ENCODE results near the gene GRK5. TPM values are rescaled to one million over a fixed set of nuclear protein-coding genes. Genes with fewer than 3 reads are reported as not detected.
A peak's percentile ranks its signal among the peaks of the same experiment; 100 is the strongest.

Gene GRK5
- total RNA-seq, 2 experiments from 2014 or later: 21.2 to 24.8 TPM

DNA sequence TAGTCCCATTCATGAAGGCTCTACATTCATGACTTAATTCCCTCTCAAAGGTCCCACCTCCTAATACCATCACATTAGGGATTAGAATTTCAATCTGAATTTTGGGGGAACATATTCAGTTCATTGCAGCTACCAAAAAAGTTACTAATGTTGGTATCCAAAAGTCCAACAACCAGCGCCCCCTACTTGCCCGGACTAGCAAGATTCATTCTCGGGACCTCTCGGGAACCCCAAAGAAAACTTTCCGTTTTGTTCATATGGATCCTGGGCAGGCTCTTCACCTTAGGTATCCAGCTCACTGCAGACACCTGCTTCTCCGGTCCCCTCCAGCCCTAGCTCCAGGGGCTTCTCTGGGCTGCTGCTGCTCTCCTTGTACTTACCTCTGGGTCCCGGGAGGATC is 8.9 kb upstream of the GRK5 start:
- intact Hi-C loops (cut with DNase I, micrococcal nuclease): loop anchor here (2.0 to 5.0 kb wide), 5 partner anchors 60 to 344 kb away; partner anchors contain the start of gene RGS10 (in 1 of the 2)
- ATAC-seq (no peak), DNase-seq (peak; percentile 69)
- Mint-ChIP-seq H3K27ac (no peak overlapping the region), H3K9me3 (ENCODE audit: low read depth) (no peaks in the 10 kb centered on the region), H3K36me3 (ENCODE audit: low read depth) (no peaks in the 10 kb centered on the region), H3K27me3 (no peaks in the 10 kb centered on the region), H3K4me1 (peaks cover 13% of the 10 kb centered on the region), H3K4me3 (no peak overlapping the region)
- ChIA-PET CTCF (interaction anchor here (0.6 to 4.2 kb wide), 22 partner anchors 9 to 399 kb away, joined by 3 to 58 read pairs (median 5); no protein-coding TSS in a partner anchor), POLR2A (interaction anchor here (1.0 kb wide), 3 partner anchors 8 to 247 kb away, joined by 3 read pairs; no protein-coding TSS in a partner anchor)

GRCh38 chr10:119199231-119199992 is 8.0 kb upstream of the GRK5 start:
- DNase-seq (peak; percentile 66), ATAC-seq (peak; percentile 85)
- H3K9me3 Mint-ChIP-seq (ENCODE audit: low read depth): no peaks in the 10 kb centered on the region
- no peaks in the 10 kb centered on the region for H3K36me3 Mint-ChIP-seq (ENCODE audit: low read depth)
- ChIA-PET POLR2A (interaction anchor here (0.6 to 1.0 kb wide), 4 partner anchors 9 to 273 kb away, joined by 3 read pairs; no protein-coding TSS in a partner anchor), CTCF (interaction anchor here (0.6 to 4.2 kb wide), 32 partner anchors 10 to 400 kb away, joined by 3 to 58 read pairs (median 4); no protein-coding TSS in a partner anchor)
- no peak overlapping the region for H3K27ac Mint-ChIP-seq
- intact Hi-C loops (cut with DNase I, micrococcal nuclease): loop anchor here (1.0 to 5.0 kb wide), 7 partner anchors 61 to 343 kb away; partner anchors contain the start of gene RGS10 (in 1 of the 2)
- H3K4me1 Mint-ChIP-seq: peaks cover 13% of the 10 kb centered on the region
- H3K4me3 Mint-ChIP-seq: no peak overlapping the region
- H3K27me3 Mint-ChIP-seq: no peaks in the 10 kb centered on the region

DNA sequence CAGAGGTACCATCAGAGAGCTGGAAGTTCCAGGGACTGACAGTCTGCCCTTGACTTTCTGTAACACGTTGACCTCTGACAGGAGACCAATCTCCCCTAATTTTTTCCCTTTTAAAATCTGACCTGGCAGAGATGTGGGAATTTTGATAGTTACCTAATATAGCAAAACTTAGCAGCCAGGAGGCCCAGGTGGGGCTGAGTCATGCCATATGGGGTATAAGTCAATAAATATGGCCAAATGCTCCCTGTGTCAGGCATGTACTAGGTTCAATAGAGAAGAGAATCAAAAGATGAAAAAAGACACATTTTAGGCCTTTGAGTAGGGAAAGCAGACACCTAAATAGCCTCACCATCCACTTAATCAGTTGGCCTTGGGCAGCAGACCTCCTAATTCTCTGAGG is 6.1 kb upstream of the GRK5 start:
- Mint-ChIP-seq H3K27me3 (no peaks in the 10 kb centered on the region), H3K4me1 (peaks cover 18% of the 10 kb centered on the region), H3K9me3 (ENCODE audit: low read depth) (no peaks in the 10 kb centered on the region), H3K4me3 (no peak overlapping the region), H3K36me3 (ENCODE audit: low read depth) (no peaks in the 10 kb centered on the region), H3K27ac (no peak overlapping the region)
- CTCF ChIA-PET: interaction anchor here (1.0 to 4.2 kb wide), 3 partner anchors 221 to 288 kb away, joined by 3 to 58 read pairs (median 4); no protein-coding TSS in a partner anchor
- POLR2A ChIA-PET: no interaction called here
- ATAC-seq (no peak), DNase-seq (no peak)
- intact Hi-C loops (cut with DNase I, micrococcal nuclease): no loop called here

DNA sequence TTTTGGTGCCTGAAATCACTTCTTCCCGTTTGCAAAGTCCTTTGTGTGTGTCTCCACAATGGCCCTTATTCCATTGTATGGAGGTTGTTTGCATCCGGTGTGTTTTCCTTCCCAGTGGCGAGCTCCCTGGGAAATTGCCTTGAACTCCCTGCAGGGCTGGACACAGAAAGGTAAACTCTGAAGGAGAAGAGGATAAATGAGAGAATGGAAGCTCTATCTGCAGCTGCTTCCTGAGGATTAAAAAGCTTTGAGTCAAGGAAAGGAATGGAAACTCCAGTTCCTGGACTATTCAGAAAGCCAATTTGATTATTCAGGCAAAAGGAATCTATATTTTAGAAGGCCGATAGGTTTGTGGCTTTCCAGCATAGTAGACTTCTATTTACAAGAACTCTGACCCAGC is 4.4 kb upstream of the GRK5 start:
- no peaks in the 10 kb centered on the region for H3K9me3 Mint-ChIP-seq (ENCODE audit: low read depth)
- no peaks in the 10 kb centered on the region for H3K27me3 Mint-ChIP-seq
- H3K4me1 Mint-ChIP-seq: peaks cover 15% of the 10 kb centered on the region
- ChIA-PET POLR2A (interaction anchor here (0.6 kb wide), 2 partner anchors 32 to 149 kb away, joined by 3 read pairs; no protein-coding TSS in a partner anchor), CTCF (interaction anchor here (0.8 to 1.7 kb wide), 7 partner anchors 8 to 242 kb away, joined by 3 to 7 read pairs (median 4); no protein-coding TSS in a partner anchor)
- H3K27ac Mint-ChIP-seq: no peak overlapping the region
- intact Hi-C loops (cut with DNase I, micrococcal nuclease): no loop called here
- DNase-seq: no peak
- H3K4me3 Mint-ChIP-seq: no peak overlapping the region
- no peak for ATAC-seq
- H3K36me3 Mint-ChIP-seq (ENCODE audit: low read depth): no peaks in the 10 kb centered on the region

- Mint-ChIP-seq H3K4me3 (peak overlapping the region; percentile 75), H3K36me3 (ENCODE audit: low read depth) (no peaks in the 10 kb centered on the region), H3K27ac (peak overlapping the region; percentile 93), H3K27me3 (no peaks in the 10 kb centered on the region), H3K4me1 (peaks cover 26% of the 10 kb centered on the region), H3K9me3 (ENCODE audit: low read depth) (no peaks in the 10 kb centered on the region)
- ChIA-PET CTCF (interaction anchor here (0.5 to 7.2 kb wide), 34 partner anchors 14 to 305 kb away, joined by 3 to 35 read pairs (median 5); no protein-coding TSS in a partner anchor), POLR2A (interaction anchor here (0.6 to 1.3 kb wide), 4 partner anchors 8 to 166 kb away, joined by 3 to 7 read pairs (median 3); no protein-coding TSS in a partner anchor)
- intact Hi-C loops (cut with DNase I, micrococcal nuclease): loop anchor here (1.0 to 5.0 kb wide), 6 partner anchors 63 to 391 kb away; partner anchors contain the start of gene TIAL1 (in 1 of the 2)
- DNase-seq (peak; percentile 65), ATAC-seq (no peak)
Observed at GRCh38 chr10:119205894-119206602, 1.3 kb upstream of the GRK5 start.

GRCh38 chr10:119206603-119207365 is 587 bp upstream of the GRK5 start:
- Mint-ChIP-seq H3K27me3 (no peaks in the 10 kb centered on the region), H3K27ac (peak overlapping the region; percentile 93), H3K9me3 (ENCODE audit: low read depth) (no peaks in the 10 kb centered on the region), H3K36me3 (ENCODE audit: low read depth) (no peaks in the 10 kb centered on the region), H3K4me1 (peaks cover 33% of the 10 kb centered on the region), H3K4me3 (peak overlapping the region; percentile 92)
- ChIA-PET CTCF (interaction anchor here (0.5 to 7.2 kb wide), 47 partner anchors 12 to 389 kb away, joined by 3 to 35 read pairs (median 5); no protein-coding TSS in a partner anchor), POLR2A (interaction anchor here (0.6 to 1.3 kb wide), 9 partner anchors 8 to 323 kb away, joined by 3 to 8 read pairs (median 3); no protein-coding TSS in a partner anchor)
- DNase-seq: peak; percentile 85
- intact Hi-C loops (cut with DNase I, micrococcal nuclease): loop anchor here (1.0 to 5.0 kb wide), 16 partner anchors 28 to 520 kb away; partner anchors contain the start of genes RGS10 (in 2 of the 2), SFXN4 (in 2 of the 2), BAG3 (in 1 of the 2) and EIF3A (in 1 of the 2)
- ATAC-seq: peak; percentile 45

DNA sequence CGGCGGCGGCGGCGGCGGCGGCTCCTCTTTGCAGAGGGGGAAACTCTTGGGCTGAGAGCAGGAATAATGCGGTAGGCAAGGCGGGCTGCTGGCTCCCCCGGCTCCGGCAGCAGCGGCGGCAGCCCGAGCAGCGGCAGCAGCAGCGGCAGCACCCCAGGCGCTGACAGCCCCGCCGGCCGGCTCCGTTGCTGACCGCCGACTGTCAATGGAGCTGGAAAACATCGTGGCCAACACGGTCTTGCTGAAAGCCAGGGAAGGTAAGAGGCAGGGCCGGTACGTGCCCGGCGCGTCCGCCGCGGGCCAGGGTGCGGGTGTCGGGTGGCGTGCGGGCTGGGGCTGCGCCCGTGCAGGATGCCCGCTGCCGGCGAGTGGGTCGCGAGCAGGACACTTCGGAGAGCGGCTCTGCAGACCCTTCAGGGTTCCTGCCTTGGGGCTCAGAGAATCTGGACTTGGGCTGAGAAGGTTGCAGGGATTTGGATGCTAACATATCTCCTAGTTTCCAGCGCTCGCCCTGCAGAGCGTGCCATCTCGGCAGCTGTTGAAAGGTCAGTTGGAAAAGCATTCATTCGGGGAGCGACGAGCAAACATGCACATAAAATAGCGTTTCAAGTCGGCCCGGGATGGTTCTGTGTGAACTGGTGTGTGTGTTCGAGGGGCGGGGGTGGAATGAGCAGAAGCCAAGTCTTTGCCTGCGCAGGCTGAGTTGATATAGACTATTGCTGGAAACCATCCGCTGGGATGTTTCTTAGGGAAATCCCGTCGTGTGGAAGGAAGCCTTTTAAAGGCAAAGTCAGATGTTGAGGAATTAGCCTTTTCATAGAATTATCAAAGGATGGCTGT is 562 bp downstream of the GRK5 start:
- peaks cover 4% of the 10 kb centered on the region for H3K36me3 Mint-ChIP-seq (ENCODE audit: low read depth)
- H3K4me1 Mint-ChIP-seq: peaks cover 44% of the 10 kb centered on the region
- CTCF ChIA-PET: interaction anchor here (0.6 to 7.2 kb wide), 34 partner anchors 9 to 333 kb away, joined by 3 to 35 read pairs (median 6); no protein-coding TSS in a partner anchor
- intact Hi-C loops (cut with DNase I, micrococcal nuclease): loop anchor here (1.0 to 5.0 kb wide), 18 partner anchors 25 to 518 kb away; partner anchors contain the start of genes PRDX3 (in 2 of the 2), RGS10 (in 2 of the 2), SFXN4 (in 2 of the 2) and BAG3 (in 1 of the 2)
- no peaks in the 10 kb centered on the region for H3K9me3 Mint-ChIP-seq (ENCODE audit: low read depth)
- ATAC-seq (peak; percentile 1), DNase-seq (peak; percentile 71)
- peak overlapping the region; percentile 91 for H3K27ac Mint-ChIP-seq
- H3K4me3 Mint-ChIP-seq: peak overlapping the region; percentile 92
- POLR2A ChIA-PET: interaction anchor here (0.6 to 1.0 kb wide), 5 partner anchors 24 to 321 kb away, joined by 3 to 7 read pairs (median 4); no protein-coding TSS in a partner anchor
- H3K27me3 Mint-ChIP-seq: no peaks in the 10 kb centered on the region

DNA sequence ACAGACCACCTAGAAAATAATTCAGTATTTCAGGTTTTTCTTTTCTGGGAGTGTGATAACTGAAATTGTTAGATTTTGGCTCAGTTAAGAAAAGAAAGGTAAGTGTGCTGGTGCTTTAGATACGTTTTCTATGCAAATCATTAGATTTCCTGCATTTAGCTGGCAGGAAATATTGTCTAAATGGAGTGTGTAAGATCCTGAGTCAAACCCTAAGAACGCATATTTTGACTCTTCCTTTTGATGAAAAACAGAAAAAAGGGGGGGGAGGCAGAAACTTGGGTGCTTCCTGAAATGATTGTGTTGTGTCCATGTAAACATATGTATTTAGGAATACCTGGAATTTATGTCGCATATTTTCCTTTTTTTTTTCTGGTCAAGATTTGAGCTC is 1.2 kb downstream of the GRK5 start:
- Mint-ChIP-seq H3K27ac (peak overlapping the region; percentile 91), H3K36me3 (ENCODE audit: low read depth) (peaks cover 4% of the 10 kb centered on the region), H3K4me3 (peak overlapping the region; percentile 92), H3K4me1 (peaks cover 49% of the 10 kb centered on the region), H3K27me3 (no peaks in the 10 kb centered on the region), H3K9me3 (ENCODE audit: low read depth) (no peaks in the 10 kb centered on the region)
- CTCF ChIA-PET: interaction anchor here (0.6 to 7.2 kb wide), 16 partner anchors 9 to 330 kb away, joined by 3 to 35 read pairs (median 4); no protein-coding TSS in a partner anchor
- DNase-seq: no peak
- peak; percentile 5 for ATAC-seq
- intact Hi-C loops (cut with DNase I, micrococcal nuclease): loop anchor here (2.0 to 5.0 kb wide), 5 partner anchors 24 to 389 kb away; partner anchors contain the start of genes PRDX3 (in 1 of the 2) and TIAL1 (in 1 of the 2)
- POLR2A ChIA-PET: interaction anchor here (0.7 kb wide), 3 partner anchors 9 to 116 kb away, joined by 3 to 4 read pairs (median 4); no protein-coding TSS in a partner anchor

GRCh38 chr10:119209035-119209735 is 1.8 kb downstream of the GRK5 start:
- DNase-seq (peak; percentile 77), ATAC-seq (peak; percentile 33)
- intact Hi-C loops (cut with DNase I, micrococcal nuclease): loop anchor here (1.0 to 5.0 kb wide), 6 partner anchors 24 to 388 kb away; partner anchors contain the start of genes PRDX3 (in 1 of the 2) and TIAL1 (in 1 of the 2)
- Mint-ChIP-seq H3K36me3 (ENCODE audit: low read depth) (peaks cover 4% of the 10 kb centered on the region), H3K27me3 (no peaks in the 10 kb centered on the region), H3K4me3 (peak overlapping the region; percentile 92), H3K9me3 (ENCODE audit: low read depth) (no peaks in the 10 kb centered on the region), H3K4me1 (peaks cover 55% of the 10 kb centered on the region), H3K27ac (peak overlapping the region; percentile 91)
- CTCF ChIA-PET: interaction anchor here (0.6 to 7.2 kb wide), 23 partner anchors 9 to 236 kb away, joined by 3 to 35 read pairs (median 4); no protein-coding TSS in a partner anchor
- POLR2A ChIA-PET: interaction anchor here (0.6 to 0.7 kb wide), 3 partner anchors 9 to 541 kb away, joined by 3 to 6 read pairs (median 4); no protein-coding TSS in a partner anchor

Data from activated CD4-positive, alpha-beta T cell treated with anti-CD3 and anti-CD28 coated beads for 36 hours (primary cell).